HepG2 (cell line): Measurements from ENCODE around the gene MAGI1. TPM values are rescaled to one million over a fixed set of nuclear protein-coding genes. Genes with fewer than 3 reads are reported as not detected.

ENCODE experiments used
- ARID2 ChIP-seq: sonication (generic); formaldehyde crosslinking; IDR thresholded peaks from 2 replicates; pipeline ENCODE4 v1.8.1; 2022; ENCODE audit warnings: mild to moderate bottlenecking, missing genetic modification reagents, borderline replicate concordance
- CHD4 ChIP-seq: fragments of 200-600 bp; sonication (generic); IDR thresholded peaks from 2 replicates; pipeline ENCODE4 v1.7.0; 2017; ENCODE audit warnings: mild to moderate bottlenecking, low read length, borderline replicate concordance
- FOSL2 ChIP-seq: sonication (generic); formaldehyde crosslinking; IDR thresholded peaks from 2 replicates; pipeline ENCODE4 v1.4.0; 2020; ENCODE audit warnings: missing genetic modification reagents
- FOXP1 ChIP-seq, 2 experiments: fragments of 450-650 bp in 1 of 2; IDR thresholded peaks; 2 replicates each; pipeline ENCODE4 v1.6.1; 2017 to 2018; ENCODE audit warnings: antibody characterized with exemption in 1 of 2
- MIXL1 ChIP-seq: IDR thresholded peaks from 2 replicates; pipeline ENCODE4 v1.6.1; 2016
- MXI1 ChIP-seq: IDR thresholded peaks from 3 replicates; pipeline ENCODE4 v1.6.1; 2012; ENCODE audit warnings: low read depth, low read length, inconsistent platforms, borderline replicate concordance
- NCOR1 ChIP-seq: fragments of 200-600 bp; sonication (generic); IDR thresholded peaks from 2 replicates; pipeline ENCODE4 v1.7.0; 2017; ENCODE audit warnings: antibody characterized with exemption, low read length, borderline replicate concordance
- NFATC3 ChIP-seq: sonication (generic); formaldehyde crosslinking; IDR thresholded peaks from 2 replicates; pipeline ENCODE4 v1.5.1; 2020; ENCODE audit warnings: mild to moderate bottlenecking, missing genetic modification reagents
- NR2C2 ChIP-seq: sonication (generic); formaldehyde crosslinking; IDR thresholded peaks from 2 replicates; pipeline ENCODE4 v1.4.0; 2020; ENCODE audit warnings: missing genetic modification reagents, mild to moderate bottlenecking, moderate library complexity, borderline replicate concordance
- TEAD3 ChIP-seq: optimal IDR thresholded peaks from 2 replicates; pipeline ENCODE3; 2016; ENCODE audit warnings: borderline replicate concordance
- ZFYVE20 ChIP-seq: sonication (generic); formaldehyde crosslinking; IDR thresholded peaks from 2 replicates; pipeline ENCODE4 v1.8.0; 2023; ENCODE audit warnings: low read depth, mild to moderate bottlenecking, moderate library complexity, missing genetic modification reagents, borderline replicate concordance
- ZMYM2 ChIP-seq: sonication (generic); formaldehyde crosslinking; IDR thresholded peaks from 2 replicates; pipeline ENCODE4 v1.8.0; 2022; ENCODE audit warnings: mild to moderate bottlenecking, missing genetic modification reagents
- ZNF230 ChIP-seq: sonication (generic); formaldehyde crosslinking; IDR thresholded peaks from 2 replicates; pipeline ENCODE4 v1.4.0; 2020; ENCODE audit warnings: mild to moderate bottlenecking, missing genetic modification reagents
- ZNF274 ChIP-seq: sonication (generic); formaldehyde crosslinking; IDR thresholded peaks from 2 replicates; pipeline ENCODE4 v1.5.1; 2020; ENCODE audit warnings: mild to moderate bottlenecking, missing genetic modification reagents
- ZNF558 ChIP-seq: sonication (generic); formaldehyde crosslinking; IDR thresholded peaks from 2 replicates; pipeline ENCODE4 v1.9.0; 2022; ENCODE audit warnings: mild to moderate bottlenecking, missing genetic modification reagents, borderline replicate concordance
- ZNF678 ChIP-seq: sonication (generic); formaldehyde crosslinking; IDR thresholded peaks from 2 replicates; pipeline ENCODE4 v1.4.0; 2020; ENCODE audit warnings: mild to moderate bottlenecking, missing genetic modification reagents
- ZNF766 ChIP-seq: sonication (generic); formaldehyde crosslinking; IDR thresholded peaks from 2 replicates; pipeline ENCODE4 v1.5.0; 2020; ENCODE audit warnings: missing genetic modification reagents, borderline replicate concordance
- ZNF780A ChIP-seq: sonication (generic); formaldehyde crosslinking; IDR thresholded peaks from 2 replicates; pipeline ENCODE4 v1.8.0; 2022; ENCODE audit warnings: mild to moderate bottlenecking, missing genetic modification reagents, moderate library complexity
- polyA plus RNA-seq, 8 experiments: library from polyadenylated mRNA; depleted of rRNA in 3 of 8; stranded (reverse) in 7 of 8; unstranded in 1 of 8; fragments of >200 nt; fragmentation: Illumina TruSeq in 4 of 8; extraction: Trizol in 4 of 8; gene quantifications; 2 replicates each; pipeline versions ENCODE4 v1.2.1 to v1.2.3, GENCODE V29; 2011 to 2016; ENCODE audit warnings: low read depth in 4 of 8, missing spikeins in 1 of 8, mixed read lengths in 1 of 8; ENCODE audit not compliant: insufficient read depth in 1 of 8
- total RNA-seq, 5 experiments: library from RNA; depleted of rRNA; stranded (reverse); fragments of >200 nt; fragmentation: Illumina TruSeq; extraction: Trizol; gene quantifications; 2 replicates each; pipeline ENCODE4 v1.2.3, GENCODE V29; 2016; ENCODE audit warnings: low read depth in 1 of 5
- TF ChIP-seq, protein P1 (sequence below): IDR thresholded peaks from 2 replicates; pipeline ENCODE4 v1.6.1; 2016; ENCODE audit warnings: missing compliant biosample characterization, missing genetic modification reagents, borderline replicate concordance
- TF ChIP-seq, protein P2 (sequence below), 2 experiments: sonication (generic) in 1 of 2; formaldehyde crosslinking in 1 of 2; IDR thresholded peaks; 2 replicates each; pipeline versions ENCODE4 v1.4.0 to v1.6.1; 2016 to 2020; ENCODE audit warnings: borderline replicate concordance in 1 of 2, low read depth in 1 of 2, mild to moderate bottlenecking in 1 of 2, missing genetic modification reagents in 1 of 2
- TF ChIP-seq, protein P3 (sequence below): sonication (generic); formaldehyde crosslinking; IDR thresholded peaks from 2 replicates; pipeline ENCODE4 v1.8.1; 2023; ENCODE audit warnings: mild to moderate bottlenecking, moderate library complexity, missing genetic modification reagents
- TF ChIP-seq, protein P4 (sequence below): IDR thresholded peaks from 2 replicates; pipeline ENCODE4 v1.6.1; 2016; ENCODE audit warnings: missing compliant biosample characterization, missing genetic modification reagents, borderline replicate concordance

Gene MAGI1
- total and polyA plus RNA-seq, 2 of the 13 experiments (the other 11 are each of a cell fraction or from before 2014, with no cell fraction given), result 22.2 to 26.0 TPM

DNA sequence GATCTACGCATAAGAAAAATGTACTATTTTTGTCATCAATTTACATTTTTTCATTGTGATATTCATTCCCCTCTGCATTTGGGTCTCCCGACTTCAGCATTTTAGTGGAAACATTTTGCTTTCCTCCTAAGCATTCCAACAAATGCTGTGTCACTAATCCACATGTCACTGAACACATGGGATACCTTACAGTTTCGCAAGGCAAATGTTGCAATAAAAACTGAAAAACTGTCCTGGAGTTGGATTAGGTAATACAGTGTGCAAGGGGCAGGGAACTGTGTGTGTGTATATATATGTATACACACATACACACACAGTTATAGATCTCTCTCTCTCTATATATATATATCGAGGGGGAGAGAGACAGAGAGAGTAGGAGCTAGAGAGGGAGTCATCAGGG lies 632.2 kb downstream of the MAGI1 start (continued):
- TF ChIP-seq, protein P1, sequence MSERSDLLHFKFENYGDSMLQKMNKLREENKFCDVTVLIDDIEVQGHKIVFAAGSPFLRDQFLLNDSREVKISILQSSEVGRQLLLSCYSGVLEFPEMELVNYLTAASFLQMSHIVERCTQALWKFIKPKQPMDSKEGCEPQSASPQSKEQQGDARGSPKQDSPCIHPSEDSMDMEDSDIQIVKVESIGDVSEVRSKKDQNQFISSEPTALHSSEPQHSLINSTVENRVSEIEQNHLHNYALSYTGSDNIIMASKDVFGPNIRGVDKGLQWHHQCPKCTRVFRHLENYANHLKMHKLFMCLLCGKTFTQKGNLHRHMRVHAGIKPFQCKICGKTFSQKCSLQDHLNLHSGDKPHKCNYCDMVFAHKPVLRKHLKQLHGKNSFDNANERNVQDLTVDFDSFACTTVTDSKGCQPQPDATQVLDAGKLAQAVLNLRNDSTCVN (CRISPR knock-in tag), result no peak
- TF ChIP-seq MXI1 (no peak), ZNF766 (no peak), ZFYVE20 (CRISPR knock-in tag) (no peak), ZNF230 (CRISPR knock-in tag) (no peak), CHD4 (no peak), ZNF780A (CRISPR knock-in tag) (no peak), NCOR1 (no peak), FOXP1 (IDR thresholded peaks at IDR 0.05) (no peak), FOXP1 (CRISPR knock-in tag; IDR thresholded peaks at IDR 0.05) (0 out of 2 replicates have a peak, but pooled peaks have one; percentile 19), TEAD3 (CRISPR knock-in tag) (peak; percentile 42), ZNF558 (CRISPR knock-in tag) (no peak), ZMYM2 (CRISPR knock-in tag) (no peak), ZNF274 (CRISPR knock-in tag) (no peak), MIXL1 (CRISPR knock-in tag) (no peak), FOSL2 (CRISPR knock-in tag) (peak; percentile 62), NR2C2 (CRISPR knock-in tag) (peak; percentile 32; the same call in 1 of the 2 replicates), ARID2 (no peak), NFATC3 (CRISPR knock-in tag) (no peak), ZNF678 (no peak)
- TF ChIP-seq, protein P2, sequence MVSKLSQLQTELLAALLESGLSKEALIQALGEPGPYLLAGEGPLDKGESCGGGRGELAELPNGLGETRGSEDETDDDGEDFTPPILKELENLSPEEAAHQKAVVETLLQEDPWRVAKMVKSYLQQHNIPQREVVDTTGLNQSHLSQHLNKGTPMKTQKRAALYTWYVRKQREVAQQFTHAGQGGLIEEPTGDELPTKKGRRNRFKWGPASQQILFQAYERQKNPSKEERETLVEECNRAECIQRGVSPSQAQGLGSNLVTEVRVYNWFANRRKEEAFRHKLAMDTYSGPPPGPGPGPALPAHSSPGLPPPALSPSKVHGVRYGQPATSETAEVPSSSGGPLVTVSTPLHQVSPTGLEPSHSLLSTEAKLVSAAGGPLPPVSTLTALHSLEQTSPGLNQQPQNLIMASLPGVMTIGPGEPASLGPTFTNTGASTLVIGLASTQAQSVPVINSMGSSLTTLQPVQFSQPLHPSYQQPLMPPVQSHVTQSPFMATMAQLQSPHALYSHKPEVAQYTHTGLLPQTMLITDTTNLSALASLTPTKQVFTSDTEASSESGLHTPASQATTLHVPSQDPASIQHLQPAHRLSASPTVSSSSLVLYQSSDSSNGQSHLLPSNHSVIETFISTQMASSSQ (IDR thresholded peaks at IDR 0.05; ENCODE audit: low read depth), result no peak
- TF ChIP-seq, protein P2 (CRISPR knock-in tag; IDR thresholded peaks at IDR 0.05; ENCODE audit: borderline replicate concordance), result no peak
- TF ChIP-seq, protein P3, sequence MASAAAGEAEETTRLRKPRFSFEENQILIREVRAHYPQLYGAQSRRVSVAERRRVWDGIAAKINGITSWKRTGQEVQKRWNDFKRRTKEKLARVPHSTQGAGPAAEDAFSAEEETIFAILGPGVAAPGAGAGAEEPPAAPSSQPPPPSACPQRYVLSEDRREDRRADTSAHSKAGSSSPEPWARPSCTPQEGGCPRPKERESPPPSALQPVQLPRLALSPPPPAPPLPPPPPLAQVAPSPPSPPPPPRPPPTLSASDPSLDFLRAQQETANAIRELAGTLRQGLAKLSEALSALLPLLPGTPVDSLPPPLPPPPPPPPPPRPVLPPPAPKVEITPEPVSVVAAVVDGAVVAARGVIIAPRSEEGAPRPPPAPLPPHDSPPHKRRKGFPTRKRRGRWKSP (CRISPR knock-in tag), result no peak
- TF ChIP-seq, protein P4, sequence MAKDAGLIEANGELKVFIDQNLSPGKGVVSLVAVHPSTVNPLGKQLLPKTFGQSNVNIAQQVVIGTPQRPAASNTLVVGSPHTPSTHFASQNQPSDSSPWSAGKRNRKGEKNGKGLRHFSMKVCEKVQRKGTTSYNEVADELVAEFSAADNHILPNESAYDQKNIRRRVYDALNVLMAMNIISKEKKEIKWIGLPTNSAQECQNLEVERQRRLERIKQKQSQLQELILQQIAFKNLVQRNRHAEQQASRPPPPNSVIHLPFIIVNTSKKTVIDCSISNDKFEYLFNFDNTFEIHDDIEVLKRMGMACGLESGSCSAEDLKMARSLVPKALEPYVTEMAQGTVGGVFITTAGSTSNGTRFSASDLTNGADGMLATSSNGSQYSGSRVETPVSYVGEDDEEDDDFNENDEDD (CRISPR knock-in tag), result no peak
